ENCODE data around the gene MYRFL.

- no peak for TF ChIP-seq EZH2 (IDR thresholded peaks at IDR 0.05; ENCODE audit: borderline replicate concordance, low read length)
- TF ChIP-seq, protein P1, sequence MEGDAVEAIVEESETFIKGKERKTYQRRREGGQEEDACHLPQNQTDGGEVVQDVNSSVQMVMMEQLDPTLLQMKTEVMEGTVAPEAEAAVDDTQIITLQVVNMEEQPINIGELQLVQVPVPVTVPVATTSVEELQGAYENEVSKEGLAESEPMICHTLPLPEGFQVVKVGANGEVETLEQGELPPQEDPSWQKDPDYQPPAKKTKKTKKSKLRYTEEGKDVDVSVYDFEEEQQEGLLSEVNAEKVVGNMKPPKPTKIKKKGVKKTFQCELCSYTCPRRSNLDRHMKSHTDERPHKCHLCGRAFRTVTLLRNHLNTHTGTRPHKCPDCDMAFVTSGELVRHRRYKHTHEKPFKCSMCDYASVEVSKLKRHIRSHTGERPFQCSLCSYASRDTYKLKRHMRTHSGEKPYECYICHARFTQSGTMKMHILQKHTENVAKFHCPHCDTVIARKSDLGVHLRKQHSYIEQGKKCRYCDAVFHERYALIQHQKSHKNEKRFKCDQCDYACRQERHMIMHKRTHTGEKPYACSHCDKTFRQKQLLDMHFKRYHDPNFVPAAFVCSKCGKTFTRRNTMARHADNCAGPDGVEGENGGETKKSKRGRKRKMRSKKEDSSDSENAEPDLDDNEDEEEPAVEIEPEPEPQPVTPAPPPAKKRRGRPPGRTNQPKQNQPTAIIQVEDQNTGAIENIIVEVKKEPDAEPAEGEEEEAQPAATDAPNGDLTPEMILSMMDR (IDR thresholded peaks at IDR 0.05; ENCODE audit: low read length): no peak
Observed at GRCh38 chr12:69901221-69901905, 76.3 kb downstream of the MYRFL start.

Data from OCI-LY1 (cell line).